Measurements from ENCODE around the gene TBC1D19.

The TBC1D19 gene

DNA sequence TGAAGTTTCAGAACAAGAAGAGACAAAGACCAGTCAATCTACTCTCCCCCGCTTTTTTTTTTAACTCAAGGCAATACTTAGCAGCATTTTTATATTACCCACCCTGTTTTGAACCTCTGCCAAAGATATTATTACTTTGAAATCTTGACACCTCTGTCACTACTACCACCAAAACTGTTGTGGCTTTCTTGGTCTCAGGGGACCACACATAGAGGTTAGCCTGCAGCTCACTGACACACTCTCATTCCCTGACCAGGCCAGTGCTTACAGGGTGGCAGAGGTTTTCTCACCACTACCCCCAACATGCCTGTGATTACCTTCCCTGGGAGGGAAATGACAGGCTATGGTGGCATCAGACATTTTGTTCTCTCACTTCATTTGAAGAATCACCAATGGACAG, 139.3 kb downstream of the TBC1D19 start:
- no peaks in the 10 kb centered on the region for H3K27me3 ChIP-seq (ENCODE audit: control insufficient read depth, insufficient read depth, low read length)

GRCh38 chr4:26724534-26724933, 140.7 kb downstream of the TBC1D19 start:
- Histone ChIP-seq H3K9ac (ENCODE audit: low read length) (no peak overlapping the region), H3K9me3 (ENCODE audit: control insufficient read depth, low read length) (no peaks in the 10 kb centered on the region), H3K4me1 (ENCODE audit: control insufficient read depth, insufficient read depth, low read length) (no peaks in the 10 kb centered on the region), H3K27me3 (ENCODE audit: control insufficient read depth, insufficient read depth, low read length) (no peaks in the 10 kb centered on the region), H3K36me3 (ENCODE audit: control insufficient read depth, insufficient read depth, low read length) (no peaks in the 10 kb centered on the region), H3K4me3 (ENCODE audit: low read length) (no peak overlapping the region)

More for the DNA sequence above, 139.3 kb downstream of the TBC1D19 start:
- H3K4me3 ChIP-seq (ENCODE audit: low read length): no peak overlapping the region
- no peaks in the 10 kb centered on the region for H3K9me3 ChIP-seq (ENCODE audit: control insufficient read depth, low read length)
- H3K4me1 ChIP-seq (ENCODE audit: control insufficient read depth, insufficient read depth, low read length): no peaks in the 10 kb centered on the region
- H3K9ac ChIP-seq (ENCODE audit: low read length): no peak overlapping the region
- no peaks in the 10 kb centered on the region for H3K36me3 ChIP-seq (ENCODE audit: control insufficient read depth, insufficient read depth, low read length)

- no peak overlapping the region for H3K4me3 ChIP-seq (ENCODE audit: low read length)
- H3K9ac ChIP-seq (ENCODE audit: low read length): no peak overlapping the region
- no peaks in the 10 kb centered on the region for H3K27me3 ChIP-seq (ENCODE audit: control insufficient read depth, insufficient read depth, low read length)
- H3K4me1 ChIP-seq (ENCODE audit: control insufficient read depth, insufficient read depth, low read length): no peaks in the 10 kb centered on the region
- no peaks in the 10 kb centered on the region for H3K36me3 ChIP-seq (ENCODE audit: control insufficient read depth, insufficient read depth, low read length)
- H3K9me3 ChIP-seq (ENCODE audit: control insufficient read depth, low read length): no peaks in the 10 kb centered on the region
These were observed 142.9 kb downstream of the TBC1D19 start for GRCh38 chr4:26726655-26727387.

- Histone ChIP-seq H3K27me3 (ENCODE audit: control insufficient read depth, insufficient read depth, low read length) (no peaks in the 10 kb centered on the region), H3K9ac (ENCODE audit: low read length) (no peak overlapping the region), H3K36me3 (ENCODE audit: control insufficient read depth, insufficient read depth, low read length) (no peaks in the 10 kb centered on the region), H3K4me3 (ENCODE audit: low read length) (no peak overlapping the region), H3K9me3 (ENCODE audit: control insufficient read depth, low read length) (no peaks in the 10 kb centered on the region), H3K4me1 (ENCODE audit: control insufficient read depth, insufficient read depth, low read length) (no peaks in the 10 kb centered on the region)
These were observed 144.0 kb downstream of the TBC1D19 start for GRCh38 chr4:26727844-26728243.

- Histone ChIP-seq H3K9me3 (ENCODE audit: control insufficient read depth, low read length) (no peaks in the 10 kb centered on the region), H3K4me1 (ENCODE audit: control insufficient read depth, insufficient read depth, low read length) (no peaks in the 10 kb centered on the region), H3K36me3 (ENCODE audit: control insufficient read depth, insufficient read depth, low read length) (no peaks in the 10 kb centered on the region), H3K9ac (ENCODE audit: low read length) (no peak overlapping the region), H3K4me3 (ENCODE audit: low read length) (no peak overlapping the region), H3K27me3 (ENCODE audit: control insufficient read depth, insufficient read depth, low read length) (no peaks in the 10 kb centered on the region)
These were observed 145.1 kb downstream of the TBC1D19 start for GRCh38 chr4:26729027-26729426.

GRCh38 chr4:26729547-26729946, 145.7 kb downstream of the TBC1D19 start:
- Histone ChIP-seq H3K4me3 (ENCODE audit: low read length) (no peak overlapping the region), H3K36me3 (ENCODE audit: control insufficient read depth, insufficient read depth, low read length) (no peaks in the 10 kb centered on the region), H3K27me3 (ENCODE audit: control insufficient read depth, insufficient read depth, low read length) (no peaks in the 10 kb centered on the region), H3K9ac (ENCODE audit: low read length) (no peak overlapping the region), H3K9me3 (ENCODE audit: control insufficient read depth, low read length) (no peaks in the 10 kb centered on the region), H3K4me1 (ENCODE audit: control insufficient read depth, insufficient read depth, low read length) (no peaks in the 10 kb centered on the region)

GRCh38 chr4:26731351-26732035, 147.6 kb downstream of the TBC1D19 start:
- Histone ChIP-seq H3K36me3 (ENCODE audit: control insufficient read depth, insufficient read depth, low read length) (no peaks in the 10 kb centered on the region), H3K4me1 (ENCODE audit: control insufficient read depth, insufficient read depth, low read length) (no peaks in the 10 kb centered on the region), H3K4me3 (ENCODE audit: low read length) (no peak overlapping the region), H3K9ac (ENCODE audit: low read length) (no peak overlapping the region), H3K9me3 (ENCODE audit: control insufficient read depth, low read length) (no peaks in the 10 kb centered on the region), H3K27me3 (ENCODE audit: control insufficient read depth, insufficient read depth, low read length) (no peaks in the 10 kb centered on the region)

GRCh38 chr4:26732356-26732755, 148.5 kb downstream of the TBC1D19 start:
- Histone ChIP-seq H3K4me1 (ENCODE audit: control insufficient read depth, insufficient read depth, low read length) (no peaks in the 10 kb centered on the region), H3K36me3 (ENCODE audit: control insufficient read depth, insufficient read depth, low read length) (no peaks in the 10 kb centered on the region), H3K27me3 (ENCODE audit: control insufficient read depth, insufficient read depth, low read length) (no peaks in the 10 kb centered on the region), H3K9me3 (ENCODE audit: control insufficient read depth, low read length) (no peaks in the 10 kb centered on the region), H3K9ac (ENCODE audit: low read length) (no peak overlapping the region), H3K4me3 (ENCODE audit: low read length) (no peak overlapping the region)

GRCh38 chr4:26736621-26737020, 152.7 kb downstream of the TBC1D19 start:
- Histone ChIP-seq H3K4me1 (ENCODE audit: control insufficient read depth, insufficient read depth, low read length) (no peaks in the 10 kb centered on the region), H3K36me3 (ENCODE audit: control insufficient read depth, insufficient read depth, low read length) (no peaks in the 10 kb centered on the region), H3K27me3 (ENCODE audit: control insufficient read depth, insufficient read depth, low read length) (no peaks in the 10 kb centered on the region), H3K9me3 (ENCODE audit: control insufficient read depth, low read length) (no peaks in the 10 kb centered on the region), H3K9ac (ENCODE audit: low read length) (no peak overlapping the region), H3K4me3 (ENCODE audit: low read length) (no peak overlapping the region)

DNA sequence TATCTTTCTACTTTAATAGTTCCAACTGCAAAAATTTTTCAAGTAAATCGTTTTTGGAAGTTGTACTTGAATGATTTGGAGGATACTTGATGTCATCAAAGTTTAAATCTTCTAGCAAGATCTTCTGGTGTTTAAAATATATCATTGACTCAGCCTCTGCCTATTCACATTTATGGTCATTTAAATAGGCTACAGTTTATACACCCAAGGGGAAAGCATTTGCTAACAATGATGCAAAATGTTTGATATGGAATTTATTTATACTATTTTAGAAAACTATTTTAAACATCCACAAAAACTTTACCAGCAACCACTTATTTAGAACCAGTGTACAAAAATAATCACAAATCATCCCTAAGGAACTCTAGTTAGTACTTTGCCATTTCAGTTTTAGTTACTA, 153.5 kb downstream of the TBC1D19 start:
- no peaks in the 10 kb centered on the region for H3K27me3 ChIP-seq (ENCODE audit: control insufficient read depth, insufficient read depth, low read length)
- no peaks in the 10 kb centered on the region for H3K36me3 ChIP-seq (ENCODE audit: control insufficient read depth, insufficient read depth, low read length)
- H3K9ac ChIP-seq (ENCODE audit: low read length): no peak overlapping the region
- no peak overlapping the region for H3K4me3 ChIP-seq (ENCODE audit: low read length)
- H3K4me1 ChIP-seq (ENCODE audit: control insufficient read depth, insufficient read depth, low read length): no peaks in the 10 kb centered on the region
- no peaks in the 10 kb centered on the region for H3K9me3 ChIP-seq (ENCODE audit: control insufficient read depth, low read length)

GRCh38 chr4:26741491-26741871, 157.6 kb downstream of the TBC1D19 start:
- H3K9me3 ChIP-seq (ENCODE audit: control insufficient read depth, low read length): no peaks in the 10 kb centered on the region
- H3K27me3 ChIP-seq (ENCODE audit: control insufficient read depth, insufficient read depth, low read length): no peaks in the 10 kb centered on the region
- no peaks in the 10 kb centered on the region for H3K4me1 ChIP-seq (ENCODE audit: control insufficient read depth, insufficient read depth, low read length)
- H3K4me3 ChIP-seq (ENCODE audit: low read length): no peak overlapping the region
- no peak overlapping the region for H3K9ac ChIP-seq (ENCODE audit: low read length)
- H3K36me3 ChIP-seq (ENCODE audit: control insufficient read depth, insufficient read depth, low read length): no peaks in the 10 kb centered on the region

GRCh38 chr4:26746802-26747213, 162.9 kb downstream of the TBC1D19 start:
- Histone ChIP-seq H3K4me1 (ENCODE audit: control insufficient read depth, insufficient read depth, low read length) (no peaks in the 10 kb centered on the region), H3K9ac (ENCODE audit: low read length) (no peak overlapping the region), H3K4me3 (ENCODE audit: low read length) (no peak overlapping the region), H3K9me3 (ENCODE audit: control insufficient read depth, low read length) (no peaks in the 10 kb centered on the region), H3K36me3 (ENCODE audit: control insufficient read depth, insufficient read depth, low read length) (no peaks in the 10 kb centered on the region), H3K27me3 (ENCODE audit: control insufficient read depth, insufficient read depth, low read length) (no peaks in the 10 kb centered on the region)

Measured in mucosa of stomach (tissue), 1 donor.